ENCODE results near the gene MTAP.

DNA sequence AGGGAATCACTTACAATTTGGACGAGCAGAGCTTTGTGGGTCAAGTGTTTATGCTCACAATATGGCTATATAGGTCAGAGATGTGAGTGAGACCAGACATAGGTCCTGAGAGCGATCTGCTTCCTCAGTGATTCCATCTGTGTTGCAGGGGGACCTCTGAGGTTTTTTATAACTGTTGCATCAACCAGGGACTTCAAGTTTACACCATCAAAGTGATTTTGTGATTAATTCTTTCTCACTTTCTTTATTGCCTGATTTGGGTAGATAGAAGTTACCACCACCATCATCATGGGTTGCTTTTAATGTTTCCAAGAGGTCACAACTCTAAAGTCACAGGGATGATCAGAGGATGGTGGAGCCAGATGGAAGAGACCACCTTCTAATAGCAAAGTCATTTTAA lies 7.0 kb upstream of the MTAP start:
- TF ChIP-seq, protein P1, sequence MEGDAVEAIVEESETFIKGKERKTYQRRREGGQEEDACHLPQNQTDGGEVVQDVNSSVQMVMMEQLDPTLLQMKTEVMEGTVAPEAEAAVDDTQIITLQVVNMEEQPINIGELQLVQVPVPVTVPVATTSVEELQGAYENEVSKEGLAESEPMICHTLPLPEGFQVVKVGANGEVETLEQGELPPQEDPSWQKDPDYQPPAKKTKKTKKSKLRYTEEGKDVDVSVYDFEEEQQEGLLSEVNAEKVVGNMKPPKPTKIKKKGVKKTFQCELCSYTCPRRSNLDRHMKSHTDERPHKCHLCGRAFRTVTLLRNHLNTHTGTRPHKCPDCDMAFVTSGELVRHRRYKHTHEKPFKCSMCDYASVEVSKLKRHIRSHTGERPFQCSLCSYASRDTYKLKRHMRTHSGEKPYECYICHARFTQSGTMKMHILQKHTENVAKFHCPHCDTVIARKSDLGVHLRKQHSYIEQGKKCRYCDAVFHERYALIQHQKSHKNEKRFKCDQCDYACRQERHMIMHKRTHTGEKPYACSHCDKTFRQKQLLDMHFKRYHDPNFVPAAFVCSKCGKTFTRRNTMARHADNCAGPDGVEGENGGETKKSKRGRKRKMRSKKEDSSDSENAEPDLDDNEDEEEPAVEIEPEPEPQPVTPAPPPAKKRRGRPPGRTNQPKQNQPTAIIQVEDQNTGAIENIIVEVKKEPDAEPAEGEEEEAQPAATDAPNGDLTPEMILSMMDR (IDR thresholded peaks at IDR 0.05; ENCODE audit: borderline replicate concordance, extremely low read depth, low read length, poor library complexity, severe bottlenecking), result no peak
- TF ChIP-seq EZH2 (IDR thresholded peaks at IDR 0.05; ENCODE audit: borderline replicate concordance, low read depth, low read length, severe bottlenecking), result no peak
